ENCODE data around the gene PDLIM1.

Gene PDLIM1

GRCh38 chr10:95289003-95289920, 1.5 kb downstream of the PDLIM1 start:
- DNase-seq (ENCODE audit: low read depth in 2 of 2), result no peak

GRCh38 chr10:95288303-95288702, 2.5 kb downstream of the PDLIM1 start:
- DNase-seq (ENCODE audit: low read depth in 2 of 2), result no peak

- no peak for DNase-seq (ENCODE audit: low read depth in 2 of 2)
Measured at GRCh38 chr10:95287281-95287680, 3.5 kb downstream of the PDLIM1 start.

- no peak for DNase-seq (ENCODE audit: low read depth in 2 of 2)
Measured at GRCh38 chr10:95286707-95287106, 4.1 kb downstream of the PDLIM1 start.

GRCh38 chr10:95285556-95285955, 5.2 kb downstream of the PDLIM1 start:
- DNase-seq (ENCODE audit: low read depth in 2 of 2), result no peak

GRCh38 chr10:95284807-95285206, 6.0 kb downstream of the PDLIM1 start:
- no peak for DNase-seq (ENCODE audit: low read depth in 2 of 2)

- no peak for DNase-seq (ENCODE audit: low read depth in 2 of 2)
Measured at GRCh38 chr10:95282107-95282506, 8.7 kb downstream of the PDLIM1 start.

GRCh38 chr10:95281206-95281605, 9.6 kb downstream of the PDLIM1 start:
- DNase-seq (ENCODE audit: low read depth in 2 of 2), result no peak

GRCh38 chr10:95280637-95281036, 10.2 kb downstream of the PDLIM1 start:
- DNase-seq (ENCODE audit: low read depth in 2 of 2), result no peak

- no peak for DNase-seq (ENCODE audit: low read depth in 2 of 2)
Measured at GRCh38 chr10:95279042-95279820, 11.6 kb downstream of the PDLIM1 start.

GRCh38 chr10:95278061-95278988, 12.5 kb downstream of the PDLIM1 start:
- DNase-seq (ENCODE audit: low read depth in 2 of 2), result no peak

- DNase-seq (ENCODE audit: low read depth in 2 of 2), result no peak
Measured at GRCh38 chr10:95277614-95278013, 13.2 kb downstream of the PDLIM1 start.

GRCh38 chr10:95277201-95277570, 13.6 kb downstream of the PDLIM1 start:
- no peak for DNase-seq (ENCODE audit: low read depth in 2 of 2)

- no peak for DNase-seq (ENCODE audit: low read depth in 2 of 2)
Measured at GRCh38 chr10:95276367-95277200, 14.2 kb downstream of the PDLIM1 start.

- no peak for DNase-seq (ENCODE audit: low read depth in 2 of 2)
Measured at GRCh38 chr10:95275726-95276366, 15.0 kb downstream of the PDLIM1 start.

- peak in 1 of 2 experiments; percentile 48 for DNase-seq (ENCODE audit: low read depth in 2 of 2)
Measured at GRCh38 chr10:95273393-95274312, 17.1 kb downstream of the PDLIM1 start.

- no peak for DNase-seq (ENCODE audit: low read depth in 2 of 2)
Measured at GRCh38 chr10:95268438-95268837, 22.4 kb downstream of the PDLIM1 start.

- DNase-seq (ENCODE audit: low read depth in 2 of 2), result no peak
Measured at GRCh38 chr10:95267251-95267650, 23.6 kb downstream of the PDLIM1 start.

GRCh38 chr10:95266674-95267095, 24.1 kb downstream of the PDLIM1 start:
- DNase-seq (ENCODE audit: low read depth in 2 of 2), result peak in 1 of 2 experiments; percentile 46
